ENCODE measurements around the gene OSTF1.

DNA sequence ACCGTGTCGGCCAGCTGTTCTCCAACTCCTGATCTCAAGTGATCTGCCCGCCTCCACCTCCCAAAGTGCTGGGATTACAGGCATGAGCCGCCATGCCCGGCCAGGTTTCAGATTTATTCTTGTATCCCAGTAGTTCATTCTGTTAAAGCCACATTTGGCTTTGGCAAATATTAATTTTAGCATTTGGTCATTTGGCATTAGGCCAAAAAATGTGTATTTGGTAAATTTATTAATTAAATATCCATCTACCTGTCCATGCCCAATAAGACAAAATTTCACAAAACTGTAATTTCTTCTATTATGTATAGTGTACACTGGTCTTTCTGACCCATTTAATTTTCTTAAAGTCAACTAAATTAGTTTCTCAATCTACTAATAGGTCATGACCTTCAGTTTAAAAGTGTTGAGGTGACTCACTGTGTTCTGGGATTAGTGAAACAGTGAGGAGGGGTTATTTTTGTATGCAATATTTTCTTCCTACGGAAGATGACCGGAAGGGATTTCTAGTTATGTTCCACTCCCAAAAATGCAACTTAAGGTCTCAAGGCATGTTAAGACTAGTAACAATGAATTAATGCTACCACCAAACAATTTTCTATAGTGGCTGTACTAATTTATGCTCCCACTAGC, 21.0 kb downstream of the OSTF1 start:
- TF ChIP-seq, protein P1, sequence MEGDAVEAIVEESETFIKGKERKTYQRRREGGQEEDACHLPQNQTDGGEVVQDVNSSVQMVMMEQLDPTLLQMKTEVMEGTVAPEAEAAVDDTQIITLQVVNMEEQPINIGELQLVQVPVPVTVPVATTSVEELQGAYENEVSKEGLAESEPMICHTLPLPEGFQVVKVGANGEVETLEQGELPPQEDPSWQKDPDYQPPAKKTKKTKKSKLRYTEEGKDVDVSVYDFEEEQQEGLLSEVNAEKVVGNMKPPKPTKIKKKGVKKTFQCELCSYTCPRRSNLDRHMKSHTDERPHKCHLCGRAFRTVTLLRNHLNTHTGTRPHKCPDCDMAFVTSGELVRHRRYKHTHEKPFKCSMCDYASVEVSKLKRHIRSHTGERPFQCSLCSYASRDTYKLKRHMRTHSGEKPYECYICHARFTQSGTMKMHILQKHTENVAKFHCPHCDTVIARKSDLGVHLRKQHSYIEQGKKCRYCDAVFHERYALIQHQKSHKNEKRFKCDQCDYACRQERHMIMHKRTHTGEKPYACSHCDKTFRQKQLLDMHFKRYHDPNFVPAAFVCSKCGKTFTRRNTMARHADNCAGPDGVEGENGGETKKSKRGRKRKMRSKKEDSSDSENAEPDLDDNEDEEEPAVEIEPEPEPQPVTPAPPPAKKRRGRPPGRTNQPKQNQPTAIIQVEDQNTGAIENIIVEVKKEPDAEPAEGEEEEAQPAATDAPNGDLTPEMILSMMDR (conservative IDR thresholded peaks at IDR 0.05 in 1 of 2, IDR thresholded peaks at IDR 0.05 in 1 of 2; ENCODE audit: extremely low read depth in 1 of 2, insufficient read depth in 1 of 2, low read depth in 1 of 2, low read length in 2 of 2) = no peak
- TF ChIP-seq EZH2 (IDR thresholded peaks at IDR 0.05; ENCODE audit: borderline replicate concordance, low read length) = no peak

Data from mammary epithelial cell (primary cell).